Activated B cell treated with CpG ODN at 0.5 μM for 24 hours (primary cell): Measurements from ENCODE around the gene GTF3C5. TPM values are rescaled to one million over a fixed set of nuclear protein-coding genes. Genes with fewer than 3 reads are reported as not detected.

Source experiments
- ATAC-seq: fragments of 200-7000 bp; cut with Tn5 transposase; one replicate; pipeline ENCODE4 v1.10.0; 2021; ENCODE audit warnings: low read depth, mild to moderate bottlenecking, moderate library complexity
- CTCF ChIA-PET: fragments of 350-600 bp; sonication (Branson Sonifier 250); formaldehyde crosslinking; loops from one replicate; lab custom pipeline; 2021; ENCODE audit warnings: antibody characterized with exemption; lab: Charles Lee
- POLR2A ChIA-PET: fragments of 350-600 bp; sonication (Branson Sonifier 250); formaldehyde crosslinking; loops from one replicate; lab custom pipeline; 2021; ENCODE audit warnings: antibody characterized with exemption; lab: Charles Lee
- DNase-seq: peaks from one replicate; pipeline ENCODE4 v3.0.0; 2022
- H3K27ac Mint-ChIP-seq: one replicate; pipeline ENCODE4 v1.8.0; 2020; ENCODE audit warnings: mixed read lengths
- H3K27me3 Mint-ChIP-seq: one replicate; pipeline ENCODE4 v1.8.0; 2021; ENCODE audit warnings: mixed read lengths
- H3K36me3 Mint-ChIP-seq: one replicate; pipeline ENCODE4 v1.8.0; 2021; ENCODE audit warnings: low read depth, mixed read lengths
- H3K4me1 Mint-ChIP-seq: one replicate; pipeline ENCODE4 v1.8.0; 2021; ENCODE audit warnings: mixed read lengths
- H3K4me3 Mint-ChIP-seq: one replicate; pipeline ENCODE4 v1.8.0; 2020; ENCODE audit warnings: mild to moderate bottlenecking, mixed read lengths
- H3K9me3 Mint-ChIP-seq: one replicate; pipeline ENCODE4 v1.8.0; 2020; ENCODE audit warnings: mixed read lengths
- intact Hi-C: fragments of 100-400 bp; cut with micrococcal nuclease; formaldehyde crosslinking; loops from one replicate; pipeline ENCODE4 v1.15.1; 2024
- total RNA-seq: library from RNA; stranded (reverse); gene quantifications from 2 replicates; pipeline ENCODE4 v1.2.3, GENCODE V29; 2022
- TF ChIP-seq, protein P1 (sequence below): fragments of 200-600 bp; IDR thresholded peaks from one replicate; pipeline ENCODE4 v1.8.0; 2022; ENCODE audit warnings: antibody characterized with exemption, mild to moderate bottlenecking

GTF3C5 gene
- total RNA-seq, 1 donor from 2014 or later, result 56.6 TPM

GRCh38 chr9:132985071-132985350 lies 45.8 kb upstream of the GTF3C5 start:
- no peak overlapping the region for H3K4me3 Mint-ChIP-seq
- TF ChIP-seq, protein P1, sequence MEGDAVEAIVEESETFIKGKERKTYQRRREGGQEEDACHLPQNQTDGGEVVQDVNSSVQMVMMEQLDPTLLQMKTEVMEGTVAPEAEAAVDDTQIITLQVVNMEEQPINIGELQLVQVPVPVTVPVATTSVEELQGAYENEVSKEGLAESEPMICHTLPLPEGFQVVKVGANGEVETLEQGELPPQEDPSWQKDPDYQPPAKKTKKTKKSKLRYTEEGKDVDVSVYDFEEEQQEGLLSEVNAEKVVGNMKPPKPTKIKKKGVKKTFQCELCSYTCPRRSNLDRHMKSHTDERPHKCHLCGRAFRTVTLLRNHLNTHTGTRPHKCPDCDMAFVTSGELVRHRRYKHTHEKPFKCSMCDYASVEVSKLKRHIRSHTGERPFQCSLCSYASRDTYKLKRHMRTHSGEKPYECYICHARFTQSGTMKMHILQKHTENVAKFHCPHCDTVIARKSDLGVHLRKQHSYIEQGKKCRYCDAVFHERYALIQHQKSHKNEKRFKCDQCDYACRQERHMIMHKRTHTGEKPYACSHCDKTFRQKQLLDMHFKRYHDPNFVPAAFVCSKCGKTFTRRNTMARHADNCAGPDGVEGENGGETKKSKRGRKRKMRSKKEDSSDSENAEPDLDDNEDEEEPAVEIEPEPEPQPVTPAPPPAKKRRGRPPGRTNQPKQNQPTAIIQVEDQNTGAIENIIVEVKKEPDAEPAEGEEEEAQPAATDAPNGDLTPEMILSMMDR, result no peak
- ATAC-seq (no peak), DNase-seq (no peak)
- POLR2A ChIA-PET, result no interaction called here
- peaks cover 7% of the 10 kb centered on the region for H3K4me1 Mint-ChIP-seq
- H3K36me3 Mint-ChIP-seq, result no peaks in the 10 kb centered on the region
- CTCF ChIA-PET, result no interaction called here
- intact Hi-C loops, result no loop called here
- no peak overlapping the region for H3K27ac Mint-ChIP-seq
- no peaks in the 10 kb centered on the region for H3K9me3 Mint-ChIP-seq
- peaks cover 30% of the 10 kb centered on the region for H3K27me3 Mint-ChIP-seq

- H3K27ac Mint-ChIP-seq, result no peak overlapping the region
- H3K9me3 Mint-ChIP-seq, result no peaks in the 10 kb centered on the region
- H3K27me3 Mint-ChIP-seq, result peaks cover 31% of the 10 kb centered on the region
Measured at GRCh38 chr9:132985489-132985888, 45.3 kb upstream of the GTF3C5 start.

GRCh38 chr9:132986114-132986513 lies 44.7 kb upstream of the GTF3C5 start:
- peaks cover 7% of the 10 kb centered on the region for H3K4me1 Mint-ChIP-seq
- ATAC-seq (no peak), DNase-seq (no peak)
- no peaks in the 10 kb centered on the region for H3K9me3 Mint-ChIP-seq
- H3K36me3 Mint-ChIP-seq, result no peaks in the 10 kb centered on the region
- peaks cover 26% of the 10 kb centered on the region for H3K27me3 Mint-ChIP-seq
- no peak overlapping the region for H3K4me3 Mint-ChIP-seq
- ChIA-PET CTCF (no interaction called here), POLR2A (no interaction called here)
- TF ChIP-seq, protein P1, result no peak
- intact Hi-C loops, result no loop called here
- no peak overlapping the region for H3K27ac Mint-ChIP-seq

More at GRCh38 chr9:132985489-132985888, 45.3 kb upstream of the GTF3C5 start:
- intact Hi-C loops, result no loop called here
- ATAC-seq (no peak), DNase-seq (no peak)
- POLR2A ChIA-PET, result no interaction called here
- peaks cover 7% of the 10 kb centered on the region for H3K4me1 Mint-ChIP-seq
- TF ChIP-seq, protein P1, result no peak
- no peaks in the 10 kb centered on the region for H3K36me3 Mint-ChIP-seq
- no peak overlapping the region for H3K4me3 Mint-ChIP-seq
- CTCF ChIA-PET, result no interaction called here

GRCh38 chr9:132986640-132987620 lies 43.9 kb upstream of the GTF3C5 start:
- Mint-ChIP-seq H3K27ac (no peak overlapping the region), H3K9me3 (no peaks in the 10 kb centered on the region), H3K27me3 (peaks cover 23% of the 10 kb centered on the region), H3K36me3 (no peaks in the 10 kb centered on the region), H3K4me3 (no peak overlapping the region), H3K4me1 (peaks cover 10% of the 10 kb centered on the region)
- TF ChIP-seq, protein P1, result no peak
- ChIA-PET POLR2A (no interaction called here), CTCF (no interaction called here)
- intact Hi-C loops, result no loop called here
- ATAC-seq (no peak), DNase-seq (no peak)

GRCh38 chr9:132988244-132989013 lies 42.4 kb upstream of the GTF3C5 start:
- H3K27me3 Mint-ChIP-seq, result peaks cover 29% of the 10 kb centered on the region
- H3K9me3 Mint-ChIP-seq, result no peaks in the 10 kb centered on the region
- no peaks in the 10 kb centered on the region for H3K36me3 Mint-ChIP-seq
- H3K4me3 Mint-ChIP-seq, result no peak overlapping the region
- TF ChIP-seq, protein P1, result no peak
- H3K27ac Mint-ChIP-seq, result no peak overlapping the region
- ChIA-PET POLR2A (no interaction called here), CTCF (no interaction called here)
- no peak for ATAC-seq
- peaks cover 4% of the 10 kb centered on the region for H3K4me1 Mint-ChIP-seq
- intact Hi-C loops, result no loop called here
- DNase-seq, result no peak
